ENCODE results near the gene SCEL. TPM values are rescaled to one million over a fixed set of nuclear protein-coding genes. Genes with fewer than 3 reads are reported as not detected.

The SCEL gene
- total and polyA plus RNA-seq, 2 of the 8 experiments (the other 6 are each of a cell fraction or from before 2014, with no cell fraction given) = not detected

DNA sequence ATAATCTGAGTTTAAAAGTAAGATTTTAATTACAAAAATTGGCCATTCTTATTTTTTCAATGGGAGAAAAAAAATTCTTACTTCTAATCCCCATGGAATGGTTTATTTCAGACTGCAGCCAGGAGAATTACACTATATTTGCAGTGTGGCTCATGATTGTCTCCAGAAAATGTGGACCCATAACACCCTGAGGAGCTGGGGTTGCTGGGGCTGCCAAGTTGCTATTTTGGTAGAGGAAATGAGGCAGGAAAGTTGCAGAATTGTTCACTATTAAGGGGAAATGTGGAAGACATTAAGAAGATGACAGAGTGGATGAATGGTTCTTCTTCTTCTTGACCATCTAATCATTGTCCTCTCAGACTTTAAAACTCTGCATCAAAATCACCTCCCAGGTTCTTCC lies 4.6 kb upstream of the SCEL start:
- no peak overlapping the region for H3K4me3 ChIP-seq (ENCODE audit: extremely low read depth in 1 of 4, insufficient read depth in 2 of 4, low read depth in 3 of 4, low read length in 4 of 4)
- H3K4me2 ChIP-seq (ENCODE audit: insufficient read depth in 1 of 2, low read depth in 2 of 2, low read length in 2 of 2) = no peak overlapping the region
- H4K8ac ChIP-seq (ENCODE audit: extremely low read depth, insufficient read depth, low read length) = no peak overlapping the region
- no peak overlapping the region for H2AFZ ChIP-seq (ENCODE audit: low read length)
- FAIRE-seq (no peak), DNase-seq (ENCODE audit: low read depth in 1 of 2, low spot score in 2 of 2) (no peak)
- no peak overlapping the region for H3K18ac ChIP-seq (ENCODE audit: extremely low read depth, low read length)
- no peak overlapping the region for H3K56ac ChIP-seq (replicated peaks; ENCODE audit: insufficient read length, low read depth, low read length)
- CTCF ChIA-PET (ENCODE audit: partially characterized antibody) = no interaction called here
- H3K79me2 ChIP-seq (ENCODE audit: control insufficient read depth in 1 of 2, insufficient read depth in 2 of 2, low read length in 2 of 2) = no peaks in the 10 kb centered on the region
- no peaks in the 10 kb centered on the region for H3K27me3 ChIP-seq (replicated peaks in 1 of 4; ENCODE audit: control insufficient read depth in 3 of 4, extremely low read depth in 1 of 4, insufficient read depth in 3 of 4, low read length in 3 of 4)
- POLR2A ChIA-PET (ENCODE audit: partially characterized antibody) = no interaction called here
- no peaks in the 10 kb centered on the region for H3K4me1 ChIP-seq (replicated peaks in 1 of 4; ENCODE audit: control insufficient read depth in 3 of 4, insufficient read depth in 4 of 4, low read length in 3 of 4)
- no peak overlapping the region for H4K91ac ChIP-seq (replicated peaks; ENCODE audit: insufficient read length, low read length)
- H2BK5ac ChIP-seq (ENCODE audit: low read depth, low read length) = no peak overlapping the region
- no peaks in the 10 kb centered on the region for H3K23me2 ChIP-seq (ENCODE audit: low read depth, low read length)
- H3K23ac ChIP-seq (ENCODE audit: insufficient read length) = no peak overlapping the region
- no peaks in the 10 kb centered on the region for H3K36me3 ChIP-seq (ENCODE audit: control insufficient read depth in 2 of 4, insufficient read depth in 4 of 4, low read length in 3 of 4)
- no peaks in the 10 kb centered on the region for H3K9me3 ChIP-seq (ENCODE audit: insufficient read depth in 2 of 2, low read depth in 1 of 2, low read length in 1 of 2)
- no peak overlapping the region for H2BK15ac ChIP-seq (ENCODE audit: low read length)
- H3K9ac ChIP-seq (replicated peaks in 1 of 4; ENCODE audit: extremely low read depth in 1 of 4, low read depth in 3 of 4, low read length in 3 of 4) = no peak overlapping the region
- H4K20me1 ChIP-seq (replicated peaks in 1 of 2; ENCODE audit: control insufficient read depth in 1 of 2, insufficient read depth in 2 of 2, low read length in 2 of 2) = no peaks in the 10 kb centered on the region
- no peak overlapping the region for H3K14ac ChIP-seq (ENCODE audit: insufficient read length)
- H2BK20ac ChIP-seq (ENCODE audit: low read length) = no peak overlapping the region
- H4K5ac ChIP-seq (ENCODE audit: insufficient read length, low read depth, low read length) = no peak overlapping the region
- H2AK5ac ChIP-seq (ENCODE audit: low read depth, low read length) = no peak overlapping the region
- H3K79me1 ChIP-seq (ENCODE audit: low read depth, low read length) = no peaks in the 10 kb centered on the region
- no peak overlapping the region for H3K4ac ChIP-seq (replicated peaks; ENCODE audit: insufficient read length, low read depth, low read length)
- no peak overlapping the region for H3K27ac ChIP-seq (ENCODE audit: low read depth, low read length)
- TF ChIP-seq JUN (IDR thresholded peaks at IDR 0.05; ENCODE audit: low read depth, low read length) (no peak), GTF2F1 (IDR thresholded peaks at IDR 0.05; ENCODE audit: borderline replicate concordance, low read depth, low read length) (no peak), TBP (IDR thresholded peaks at IDR 0.05; ENCODE audit: low read depth, low read length) (no peak), RXRA (IDR thresholded peaks at IDR 0.05; ENCODE audit: insufficient read depth, low read depth, low read length) (no peak), RFX5 (IDR thresholded peaks at IDR 0.05; ENCODE audit: borderline replicate concordance, low read depth, low read length) (no peak), SP1 (IDR thresholded peaks at IDR 0.05; ENCODE audit: low read depth, low read length) (no peak), FOSL1 (IDR thresholded peaks at IDR 0.05; ENCODE audit: insufficient read depth, low read depth, low read length) (no peak), KDM4A (IDR thresholded peaks at IDR 0.05; ENCODE audit: low read depth, low read length, severe bottlenecking) (no peak), BCL11A (IDR thresholded peaks at IDR 0.05; ENCODE audit: low read depth in 2 of 2, low read length in 2 of 2) (no peak), RNF2 (IDR thresholded peaks at IDR 0.05; ENCODE audit: borderline replicate concordance, low read depth, low read length, missing control alignments, poor library complexity, severe bottlenecking) (no peak), CBX5 (IDR thresholded peaks at IDR 0.05; ENCODE audit: low read depth, low read length) (no peak), CTBP2 (IDR thresholded peaks at IDR 0.05; ENCODE audit: borderline replicate concordance, insufficient read depth, insufficient read length, low read length) (no peak)
- no peak overlapping the region for H2BK12ac ChIP-seq (ENCODE audit: low read depth, low read length)
- H2BK120ac ChIP-seq (replicated peaks; ENCODE audit: low read depth, low read length) = no peak overlapping the region
